ENCODE data around the gene CPB1.

CPB1 gene

GRCh38 chr3:148800414-148800813 lies 27.2 kb upstream of the CPB1 start:
- Histone ChIP-seq H3K79me2 (ENCODE audit: control insufficient read depth, insufficient read depth, low read length, poor library complexity) (no peaks in the 10 kb centered on the region), H3K9me3 (ENCODE audit: insufficient read depth, low read depth, low read length) (no peaks in the 10 kb centered on the region), H3K27ac (ENCODE audit: low read depth, low read length) (no peak overlapping the region), H3K4me3 (ENCODE audit: low read depth, low read length) (no peak overlapping the region), H2AK5ac (ENCODE audit: low read length) (no peak overlapping the region), H2BK120ac (ENCODE audit: insufficient read depth, low read length, poor library complexity) (no peak overlapping the region), H3K18ac (ENCODE audit: low read length) (no peak overlapping the region), H3K23ac (ENCODE audit: low read length) (no peak overlapping the region), H4K91ac (ENCODE audit: low read depth, low read length) (no peak overlapping the region), H2AFZ (ENCODE audit: insufficient read depth, low read length, poor library complexity) (no peak overlapping the region), H3K4me2 (ENCODE audit: low read length) (no peak overlapping the region), H3K4me1 (ENCODE audit: control insufficient read depth in 1 of 2, insufficient read depth in 2 of 2, low read length in 2 of 2) (no peaks in the 10 kb centered on the region), H3K36me3 (ENCODE audit: control insufficient read depth in 1 of 2, insufficient read depth in 2 of 2, low read length in 2 of 2) (no peaks in the 10 kb centered on the region), H3K27me3 (ENCODE audit: insufficient read depth, low read length) (no peaks in the 10 kb centered on the region), H2BK12ac (ENCODE audit: low read length) (no peak overlapping the region), H3K9ac (ENCODE audit: low read length) (no peak overlapping the region), H2BK5ac (ENCODE audit: low read depth, low read length, poor library complexity) (no peak overlapping the region), H4K8ac (ENCODE audit: low read depth, low read length) (no peak overlapping the region), H3K14ac (ENCODE audit: low read length) (no peak overlapping the region), H3K79me1 (ENCODE audit: low read length) (no peaks in the 10 kb centered on the region), H4K12ac (ENCODE audit: low read depth, low read length) (no peak overlapping the region), H3K4ac (ENCODE audit: low read depth, low read length) (no peak overlapping the region)
- no CpG with 5 or more reads among the region's 1 CpG for WGBS (ENCODE audit: extremely low coverage, insufficient coverage, insufficient read length)
- no peak for DNase-seq

DNA sequence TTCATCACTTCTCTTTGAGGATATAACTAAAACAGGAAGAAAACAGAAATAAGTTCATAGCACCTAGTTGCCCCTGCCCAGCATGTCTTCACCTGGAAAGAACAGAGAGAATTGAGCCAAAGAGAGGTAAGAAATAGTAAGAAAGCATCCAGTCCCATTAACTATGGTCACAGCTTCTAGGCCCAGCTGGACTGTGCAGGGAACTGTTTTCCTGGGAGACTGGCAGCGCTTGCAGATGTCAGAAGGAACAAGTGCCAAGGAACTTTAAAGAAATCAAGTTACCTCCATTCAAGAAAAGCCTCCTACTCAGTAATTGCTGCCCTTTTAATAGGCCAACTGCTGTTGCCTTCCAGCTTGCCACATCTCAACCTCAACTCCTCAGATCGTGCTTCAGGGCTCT lies 17.8 kb upstream of the CPB1 start:
- H3K36me3 ChIP-seq (ENCODE audit: control insufficient read depth in 1 of 2, insufficient read depth in 2 of 2, low read length in 2 of 2), result no peaks in the 10 kb centered on the region
- no peak overlapping the region for H2AFZ ChIP-seq (ENCODE audit: insufficient read depth, low read length, poor library complexity)
- H3K27me3 ChIP-seq (ENCODE audit: insufficient read depth, low read length), result no peaks in the 10 kb centered on the region
- no peak overlapping the region for H3K27ac ChIP-seq (ENCODE audit: low read depth, low read length)
- no peak overlapping the region for H4K91ac ChIP-seq (ENCODE audit: low read depth, low read length)
- no peak overlapping the region for H2BK12ac ChIP-seq (ENCODE audit: low read length)
- WGBS (ENCODE audit: extremely low coverage, insufficient coverage, insufficient read length), result no CpG with 5 or more reads among the region's 2 CpGs
- H2AK5ac ChIP-seq (ENCODE audit: low read length), result no peak overlapping the region
- DNase-seq, result no peak
- no peak overlapping the region for H3K23ac ChIP-seq (ENCODE audit: low read length)
- no peaks in the 10 kb centered on the region for H3K9me3 ChIP-seq (ENCODE audit: insufficient read depth, low read depth, low read length)
- H3K79me1 ChIP-seq (ENCODE audit: low read length), result no peaks in the 10 kb centered on the region
- no peak overlapping the region for H3K4me2 ChIP-seq (ENCODE audit: low read length)
- H2BK5ac ChIP-seq (ENCODE audit: low read depth, low read length, poor library complexity), result no peak overlapping the region
- no peak overlapping the region for H3K14ac ChIP-seq (ENCODE audit: low read length)
- H4K12ac ChIP-seq (ENCODE audit: low read depth, low read length), result no peak overlapping the region
- H3K4ac ChIP-seq (ENCODE audit: low read depth, low read length), result no peak overlapping the region
- no peak overlapping the region for H3K18ac ChIP-seq (ENCODE audit: low read length)
- no peak overlapping the region for H3K4me3 ChIP-seq (ENCODE audit: low read depth, low read length)
- no peaks in the 10 kb centered on the region for H3K4me1 ChIP-seq (ENCODE audit: control insufficient read depth in 1 of 2, insufficient read depth in 2 of 2, low read length in 2 of 2)
- no peak overlapping the region for H3K9ac ChIP-seq (ENCODE audit: low read length)
- H2BK120ac ChIP-seq (ENCODE audit: insufficient read depth, low read length, poor library complexity), result no peak overlapping the region
- H3K79me2 ChIP-seq (ENCODE audit: control insufficient read depth, insufficient read depth, low read length, poor library complexity), result no peaks in the 10 kb centered on the region
- H4K8ac ChIP-seq (ENCODE audit: low read depth, low read length), result no peak overlapping the region

DNA sequence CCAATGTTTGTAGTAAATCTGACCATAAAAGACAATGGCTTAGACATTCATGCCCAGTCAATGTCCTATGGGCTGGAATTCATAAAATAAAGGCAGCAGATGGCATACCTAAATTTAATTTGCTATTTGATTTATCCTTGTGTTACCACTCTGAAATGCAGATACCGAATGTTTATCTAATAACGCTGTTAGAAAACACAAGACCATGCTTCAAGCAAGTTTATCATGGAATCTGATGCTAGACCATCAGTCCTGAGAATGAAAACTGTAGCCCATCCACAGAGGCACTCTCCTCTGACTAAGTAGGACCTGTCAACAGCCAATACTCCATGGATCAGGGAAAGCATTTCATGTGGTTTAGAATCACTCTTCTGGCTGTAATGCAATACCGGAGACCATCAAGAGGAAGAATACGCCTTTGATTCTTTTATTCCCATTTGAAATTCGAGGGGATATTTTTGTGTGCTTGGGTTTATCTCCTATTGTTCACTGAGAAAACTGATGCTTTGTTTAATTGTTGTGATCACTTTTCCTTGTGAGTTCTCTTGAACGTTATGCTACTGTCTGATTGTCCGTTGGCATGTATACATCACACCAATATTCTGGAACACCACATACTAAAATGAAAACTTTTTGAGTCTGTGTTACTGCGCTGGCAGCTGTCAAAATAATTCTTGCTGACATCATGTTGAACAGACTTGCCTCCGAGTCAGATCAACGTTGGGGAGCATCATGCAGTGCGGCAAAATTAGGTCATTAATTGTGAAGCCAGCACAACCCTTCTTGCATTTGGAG lies 12.1 kb upstream of the CPB1 start:
- Histone ChIP-seq H3K36me3 (ENCODE audit: control insufficient read depth in 1 of 2, insufficient read depth in 2 of 2, low read length in 2 of 2) (no peaks in the 10 kb centered on the region), H2AFZ (ENCODE audit: insufficient read depth, low read length, poor library complexity) (no peak overlapping the region), H3K4me1 (ENCODE audit: control insufficient read depth in 1 of 2, insufficient read depth in 2 of 2, low read length in 2 of 2) (no peaks in the 10 kb centered on the region), H3K9ac (ENCODE audit: low read length) (no peak overlapping the region), H3K4ac (ENCODE audit: low read depth, low read length) (no peak overlapping the region), H3K14ac (ENCODE audit: low read length) (no peak overlapping the region), H3K27ac (ENCODE audit: low read depth, low read length) (no peak overlapping the region), H3K9me3 (ENCODE audit: insufficient read depth, low read depth, low read length) (no peaks in the 10 kb centered on the region), H2BK12ac (ENCODE audit: low read length) (no peak overlapping the region), H3K79me2 (ENCODE audit: control insufficient read depth, insufficient read depth, low read length, poor library complexity) (no peaks in the 10 kb centered on the region), H4K12ac (ENCODE audit: low read depth, low read length) (no peak overlapping the region), H4K91ac (ENCODE audit: low read depth, low read length) (no peak overlapping the region), H4K8ac (ENCODE audit: low read depth, low read length) (no peak overlapping the region), H3K23ac (ENCODE audit: low read length) (no peak overlapping the region), H3K79me1 (ENCODE audit: low read length) (no peaks in the 10 kb centered on the region), H3K27me3 (ENCODE audit: insufficient read depth, low read length) (no peaks in the 10 kb centered on the region), H3K4me2 (ENCODE audit: low read length) (no peak overlapping the region), H2AK5ac (ENCODE audit: low read length) (no peak overlapping the region), H3K4me3 (ENCODE audit: low read depth, low read length) (no peak overlapping the region), H2BK120ac (ENCODE audit: insufficient read depth, low read length, poor library complexity) (no peak overlapping the region), H3K18ac (ENCODE audit: low read length) (no peak overlapping the region), H2BK5ac (ENCODE audit: low read depth, low read length, poor library complexity) (no peak overlapping the region)
- no peak for DNase-seq
- no CpG with 5 or more reads among the region's 11 CpGs for WGBS (ENCODE audit: extremely low coverage, insufficient coverage, insufficient read length)

GRCh38 chr3:148816427-148816826 lies 11.2 kb upstream of the CPB1 start:
- no peak overlapping the region for H2BK12ac ChIP-seq (ENCODE audit: low read length)
- DNase-seq, result no peak
- H3K9ac ChIP-seq (ENCODE audit: low read length), result no peak overlapping the region
- H3K79me2 ChIP-seq (ENCODE audit: control insufficient read depth, insufficient read depth, low read length, poor library complexity), result no peaks in the 10 kb centered on the region
- no peak overlapping the region for H3K4me2 ChIP-seq (ENCODE audit: low read length)
- H2AK5ac ChIP-seq (ENCODE audit: low read length), result no peak overlapping the region
- H3K18ac ChIP-seq (ENCODE audit: low read length), result no peak overlapping the region
- no peak overlapping the region for H2BK5ac ChIP-seq (ENCODE audit: low read depth, low read length, poor library complexity)
- no peak overlapping the region for H3K23ac ChIP-seq (ENCODE audit: low read length)
- no peak overlapping the region for H2AFZ ChIP-seq (ENCODE audit: insufficient read depth, low read length, poor library complexity)
- no peaks in the 10 kb centered on the region for H3K9me3 ChIP-seq (ENCODE audit: insufficient read depth, low read depth, low read length)
- no peak overlapping the region for H3K4me3 ChIP-seq (ENCODE audit: low read depth, low read length)
- H3K27ac ChIP-seq (ENCODE audit: low read depth, low read length), result no peak overlapping the region
- H3K36me3 ChIP-seq (ENCODE audit: control insufficient read depth in 1 of 2, insufficient read depth in 2 of 2, low read length in 2 of 2), result no peaks in the 10 kb centered on the region
- H4K91ac ChIP-seq (ENCODE audit: low read depth, low read length), result no peak overlapping the region
- no peak overlapping the region for H3K4ac ChIP-seq (ENCODE audit: low read depth, low read length)
- H3K27me3 ChIP-seq (ENCODE audit: insufficient read depth, low read length), result no peaks in the 10 kb centered on the region
- H3K14ac ChIP-seq (ENCODE audit: low read length), result no peak overlapping the region
- no peak overlapping the region for H4K12ac ChIP-seq (ENCODE audit: low read depth, low read length)
- no peak overlapping the region for H4K8ac ChIP-seq (ENCODE audit: low read depth, low read length)
- no CpG with 5 or more reads among the region's 2 CpGs for WGBS (ENCODE audit: extremely low coverage, insufficient coverage, insufficient read length)
- no peak overlapping the region for H2BK120ac ChIP-seq (ENCODE audit: insufficient read depth, low read length, poor library complexity)
- H3K4me1 ChIP-seq (ENCODE audit: control insufficient read depth in 1 of 2, insufficient read depth in 2 of 2, low read length in 2 of 2), result no peaks in the 10 kb centered on the region
- no peaks in the 10 kb centered on the region for H3K79me1 ChIP-seq (ENCODE audit: low read length)
